COR-L47 (cell line): Measurements from ENCODE around the gene PITX1.
A peak's percentile ranks its signal among the peaks of the same experiment; 100 is the strongest.
"Not testable (repeated sequence)": the region's sequence is repeated elsewhere in the genome, so short reads cannot be mapped to it uniquely, and the experiment has no call there.

ENCODE experiments used
- DNase-seq: peaks from one replicate; lab custom pipeline; 2025; lab: John Stamatoyannopoulos, UW

PITX1 gene

DNA sequence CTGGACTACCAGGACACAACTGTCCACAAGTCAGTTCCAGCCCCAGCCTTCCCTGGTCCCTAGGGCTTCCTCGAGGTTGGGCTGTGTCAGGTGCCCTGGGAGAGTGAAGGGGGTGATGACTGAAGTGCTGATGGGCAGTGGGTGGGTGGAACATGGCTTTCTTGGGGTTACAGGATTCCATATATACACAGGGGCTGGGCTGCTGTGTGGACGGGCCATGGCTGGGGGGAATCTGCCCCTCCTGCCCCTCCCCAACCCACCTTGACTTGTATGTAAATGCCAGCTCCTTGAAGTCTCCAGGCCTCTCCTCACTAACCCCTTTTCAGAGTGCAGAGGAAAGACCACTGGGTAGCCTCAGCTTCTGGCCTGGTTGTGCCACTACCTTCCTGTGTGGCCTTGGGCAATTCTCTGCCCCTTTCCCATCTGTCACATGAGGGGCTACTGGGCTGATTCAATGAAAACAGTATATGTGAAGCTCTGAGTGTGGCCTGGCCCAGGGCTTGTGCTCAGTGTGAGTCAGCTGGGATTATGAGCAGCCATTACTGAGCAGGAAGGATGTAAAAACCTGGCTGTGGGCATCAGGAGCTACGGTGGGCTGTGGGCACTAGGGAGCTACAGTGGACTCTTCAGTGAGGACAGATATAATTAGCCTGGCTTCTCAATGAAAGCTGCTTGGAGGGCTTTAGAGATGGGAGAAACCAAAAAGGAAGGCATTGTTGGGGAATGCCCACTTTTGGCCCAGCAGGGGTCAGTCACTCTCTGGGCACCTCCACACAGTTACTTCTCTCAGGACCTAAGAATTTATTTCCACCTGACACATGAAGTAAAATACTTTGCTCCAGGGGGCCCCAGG lies 23.3 kb downstream of the PITX1 start:
- no peak for DNase-seq

DNA sequence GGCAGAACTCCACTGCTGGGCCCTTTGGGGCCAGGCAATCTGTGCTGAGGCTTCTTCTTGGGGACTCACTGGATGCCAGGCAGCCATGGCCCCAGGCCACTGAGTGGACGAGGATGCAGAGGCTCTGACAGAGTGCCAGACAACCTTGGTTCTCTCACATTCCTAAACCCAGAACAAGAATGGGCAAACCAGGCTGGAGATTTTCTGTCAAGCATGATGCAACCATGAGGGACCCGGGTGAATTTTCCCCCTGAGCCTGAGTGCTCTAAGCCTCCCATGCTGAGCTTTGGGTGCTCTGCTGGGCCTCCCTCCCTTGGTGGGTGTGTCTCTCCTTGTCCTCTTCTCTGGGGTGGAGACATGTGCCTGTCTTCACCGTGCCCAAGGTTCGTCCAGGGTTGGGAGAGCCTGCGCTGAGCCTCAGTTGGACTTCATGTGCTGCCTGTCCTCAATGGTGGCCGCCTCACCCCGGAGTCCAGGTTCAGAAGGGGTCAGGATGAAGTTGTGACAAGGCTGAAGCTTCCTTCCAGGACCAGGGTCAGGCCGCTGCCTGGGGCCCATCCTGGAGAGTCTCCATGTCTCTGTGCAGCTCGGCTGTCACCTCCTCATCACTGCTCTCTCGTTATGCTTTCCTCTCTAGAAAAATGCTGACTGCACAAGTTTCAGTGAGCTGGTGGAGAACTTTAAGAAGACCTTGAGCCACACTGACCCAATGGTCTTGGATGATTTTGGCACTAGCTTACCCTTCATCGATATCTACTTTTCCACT lies 24.1 kb downstream of the PITX1 start:
- no peak for DNase-seq

GRCh38 chr5:135008981-135009735 lies 24.9 kb downstream of the PITX1 start:
- peak; percentile 4 for DNase-seq

GRCh38 chr5:135008556-135008955 lies 25.5 kb downstream of the PITX1 start:
- no peak for DNase-seq

GRCh38 chr5:135007749-135008363 lies 26.2 kb downstream of the PITX1 start:
- no peak for DNase-seq

GRCh38 chr5:135007305-135007704 lies 26.7 kb downstream of the PITX1 start:
- DNase-seq = no peak

DNA sequence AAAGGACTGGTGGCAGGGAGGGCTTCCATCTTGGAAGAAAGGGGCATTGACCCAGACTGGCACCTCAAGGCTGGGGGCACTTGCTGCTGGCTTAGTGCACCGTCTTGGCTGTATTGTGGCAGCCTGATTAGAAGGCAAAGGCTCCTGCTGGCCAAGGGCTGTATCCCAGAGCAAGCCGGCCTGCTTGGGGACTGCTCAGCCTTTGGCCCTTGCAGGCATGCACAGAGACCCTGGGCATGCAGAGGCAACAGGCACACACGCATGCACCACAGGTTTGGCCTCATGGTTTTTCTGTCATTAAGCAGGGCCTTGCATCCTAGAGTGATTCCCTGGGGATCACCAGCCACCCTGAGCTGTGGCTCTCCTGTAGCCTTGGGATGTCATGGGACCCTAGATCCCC lies 29.0 kb downstream of the PITX1 start:
- DNase-seq = no peak

DNA sequence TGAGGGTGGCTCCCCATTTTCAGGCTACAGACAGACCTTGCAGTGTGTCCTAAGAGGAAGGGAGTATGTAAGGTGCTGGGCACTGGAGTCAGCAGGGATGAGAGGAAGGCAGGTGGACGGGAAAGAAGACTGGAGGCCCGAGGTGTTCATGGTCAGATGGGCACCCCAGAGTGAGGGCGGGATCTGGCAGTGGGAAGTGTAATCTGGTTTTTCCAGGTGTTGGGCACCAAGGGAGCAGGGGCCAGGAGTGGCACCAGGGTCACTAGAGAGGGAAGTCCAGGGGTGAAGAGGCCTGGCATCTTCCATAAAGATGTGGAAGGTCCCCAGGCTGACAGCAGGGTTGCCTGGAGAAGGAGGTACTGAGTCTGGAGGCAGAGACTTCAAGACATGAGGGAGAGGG lies 29.7 kb downstream of the PITX1 start:
- no peak for DNase-seq

DNA sequence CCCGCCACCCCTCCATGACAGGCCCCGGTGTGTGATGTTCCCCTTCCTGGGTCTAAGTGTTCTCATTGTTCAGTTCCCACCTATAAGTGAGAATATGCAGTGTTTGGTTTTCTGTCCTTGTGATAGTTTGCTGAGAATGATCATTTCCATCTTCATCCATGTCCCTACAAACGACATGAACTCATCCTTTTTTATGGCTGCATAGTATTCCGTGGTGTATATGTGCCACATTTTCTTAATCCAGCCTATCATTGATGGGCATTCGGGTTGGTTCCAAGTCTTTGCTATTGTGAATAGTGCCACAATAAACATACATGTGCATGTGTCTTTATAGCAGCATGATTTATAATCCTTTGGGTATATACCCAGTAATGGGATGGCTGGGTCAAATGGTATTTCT lies 36.0 kb downstream of the PITX1 start:
- not testable (repeated sequence) for DNase-seq

DNA sequence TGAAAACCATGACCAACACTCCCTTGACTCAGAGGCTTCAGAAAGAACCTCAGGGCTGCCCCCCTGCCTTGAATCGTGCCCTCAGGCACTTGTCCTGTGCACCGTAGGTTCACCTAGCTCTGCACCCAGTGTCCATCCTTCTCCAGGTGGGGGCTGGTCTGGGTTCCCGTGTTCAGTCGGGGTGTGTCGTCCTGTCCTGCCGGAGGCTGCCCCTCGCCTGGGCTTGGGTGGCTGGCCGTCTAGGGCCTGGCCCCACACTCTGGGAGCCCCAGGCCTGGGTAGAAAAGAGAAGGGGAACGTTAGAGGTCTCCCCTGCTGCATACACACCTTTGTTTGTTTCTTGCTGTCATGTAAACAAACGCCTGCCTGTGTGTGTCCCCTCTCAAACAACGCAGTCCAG lies 37.0 kb downstream of the PITX1 start:
- DNase-seq = no peak

GRCh38 chr5:134995850-134996402 lies 38.1 kb downstream of the PITX1 start:
- DNase-seq = no peak

DNA sequence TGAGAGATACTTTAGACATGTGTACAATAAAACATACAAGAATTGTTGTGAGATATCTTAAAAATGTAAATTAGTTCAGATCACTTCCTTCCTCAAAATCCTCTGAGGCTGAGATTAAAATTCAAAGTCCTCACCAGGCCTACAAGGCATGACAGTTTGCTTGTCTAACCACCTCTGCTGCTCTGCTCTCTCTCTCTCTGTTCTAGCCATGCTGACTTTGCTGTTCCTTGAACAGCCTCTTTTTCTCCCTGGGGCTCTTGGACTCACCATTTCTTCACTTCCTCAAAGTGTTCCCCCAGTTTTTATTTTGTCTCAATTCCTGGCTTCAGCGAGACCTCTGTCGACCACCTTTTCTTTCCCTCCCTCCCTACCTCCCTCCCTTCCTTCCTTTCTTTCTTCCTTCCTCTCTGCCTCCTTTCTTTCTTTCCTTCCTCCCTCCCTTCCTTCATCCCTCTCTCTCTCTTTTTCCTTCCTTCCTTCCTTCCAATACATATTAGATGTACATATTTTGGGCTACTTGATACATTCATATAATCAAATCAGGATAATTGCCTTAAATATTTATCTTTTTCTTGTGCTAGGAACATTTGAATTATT lies 39.4 kb downstream of the PITX1 start:
- no peak for DNase-seq

DNA sequence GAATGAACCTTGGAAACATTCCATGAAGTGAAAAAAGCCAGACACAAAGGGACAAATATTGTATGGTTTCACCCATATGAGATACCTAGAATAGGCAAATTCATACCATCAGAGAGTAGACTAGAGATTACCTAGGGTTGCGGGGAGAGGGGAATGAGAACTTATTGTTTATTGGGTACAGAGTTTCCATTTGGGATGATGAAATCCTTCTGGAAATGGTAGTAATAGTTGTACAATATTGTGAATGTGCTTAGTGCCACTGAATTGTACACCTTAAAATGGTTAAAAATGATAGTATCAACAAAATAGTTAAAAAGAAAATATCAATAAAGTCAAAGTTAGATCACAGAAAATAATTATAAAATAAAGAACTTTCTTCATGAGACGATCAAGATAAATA lies 40.9 kb downstream of the PITX1 start:
- DNase-seq = no peak

DNA sequence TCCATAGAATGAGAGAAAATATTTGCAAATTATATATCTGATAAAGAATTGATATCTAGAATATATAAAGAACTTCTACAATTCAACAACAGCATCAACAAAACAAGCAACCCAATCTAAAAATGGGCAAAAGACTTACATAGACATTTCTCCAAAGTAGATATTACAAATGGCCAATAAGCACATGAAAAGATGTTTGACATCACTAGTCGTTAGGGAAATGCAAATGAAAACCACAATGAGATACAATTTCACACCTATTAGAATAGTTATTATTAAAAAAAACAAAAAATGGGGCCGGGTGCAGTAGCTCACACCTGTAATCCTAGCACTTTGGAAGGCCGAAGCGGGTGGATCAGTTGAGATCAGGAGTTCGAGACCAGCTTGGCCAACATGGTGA lies 41.9 kb downstream of the PITX1 start:
- no peak for DNase-seq

DNA sequence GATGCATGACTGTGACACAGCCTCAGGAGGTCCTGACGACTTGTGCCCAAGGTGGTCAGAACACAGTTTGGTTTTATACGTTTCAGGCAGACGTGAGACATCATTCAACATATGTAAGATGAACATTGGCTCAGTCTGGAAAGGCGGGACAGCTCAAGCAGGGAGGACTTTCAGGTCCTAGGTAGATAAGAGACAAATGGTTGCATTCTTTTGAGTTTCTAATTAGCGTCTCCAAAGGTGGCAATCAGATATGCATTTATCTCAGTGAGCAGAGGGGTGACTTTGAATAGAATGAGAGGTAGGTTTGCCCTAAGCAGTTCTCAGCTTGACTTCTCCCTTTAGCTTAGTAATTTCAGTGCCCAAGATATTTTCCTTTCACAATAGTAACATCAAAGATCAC lies 43.8 kb downstream of the PITX1 start:
- not testable (repeated sequence) for DNase-seq

GRCh38 chr5:134989266-134989830 lies 44.7 kb downstream of the PITX1 start:
- DNase-seq = no peak

DNA sequence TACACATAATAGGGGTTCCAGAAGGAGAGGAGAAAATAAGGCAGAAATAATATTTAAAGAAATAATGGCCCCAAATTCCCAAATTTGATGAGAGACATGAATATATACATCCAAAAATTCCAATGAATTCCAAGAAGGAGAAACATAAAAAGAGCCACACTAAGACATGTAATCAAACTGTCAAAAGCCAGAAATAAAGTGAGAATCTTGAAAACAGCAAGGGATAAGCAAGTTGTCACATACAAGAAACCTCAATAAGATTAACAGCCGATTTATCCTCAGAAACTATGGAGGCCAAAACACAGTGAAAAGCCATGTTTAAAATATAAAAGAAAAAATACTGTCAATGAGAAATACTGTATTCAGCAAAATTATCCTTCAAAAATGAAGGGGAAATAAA lies 51.8 kb downstream of the PITX1 start:
- DNase-seq = no peak

DNA sequence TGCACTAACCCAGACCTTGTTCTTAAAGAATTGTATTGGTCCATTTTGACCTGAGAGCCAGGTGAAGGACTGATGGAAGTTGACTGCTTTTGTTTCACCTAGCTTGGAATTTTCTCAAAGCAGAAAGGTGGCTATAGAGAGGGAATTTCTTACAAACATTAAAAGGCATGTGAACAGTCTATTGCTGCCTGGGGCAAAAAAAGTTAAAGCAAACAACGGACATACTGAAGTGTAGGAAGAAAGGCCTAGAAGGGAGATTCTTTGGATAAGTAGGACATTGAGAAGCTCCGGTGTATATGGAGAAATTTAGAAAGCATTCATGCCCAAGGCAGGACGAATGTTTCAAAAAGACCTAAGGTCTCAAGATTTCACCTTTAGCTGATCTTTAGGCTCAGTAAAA lies 54.6 kb downstream of the PITX1 start:
- no peak for DNase-seq
